CD8-positive, alpha-beta memory T cell (primary cell): ENCODE results near the gene COL24A1. TPM values are rescaled to one million over a fixed set of nuclear protein-coding genes. Genes with fewer than 3 reads are reported as not detected.
"Not testable (repeated sequence)": the region's sequence is repeated elsewhere in the genome, so short reads cannot be mapped to it uniquely, and the experiment has no call there.

Source experiments
- CTCF ChIA-PET: fragments of 350-600 bp; sonication (Branson Sonifier 250); formaldehyde crosslinking; loops from one replicate; lab custom pipeline; 2021; ENCODE audit warnings: antibody characterized with exemption; lab: Charles Lee
- POLR2A ChIA-PET: fragments of 350-600 bp; sonication (Branson Sonifier 250); formaldehyde crosslinking; loops from one replicate; lab custom pipeline; 2021; ENCODE audit warnings: antibody characterized with exemption; lab: Charles Lee
- DNase-seq, 5 donors: peaks; one replicate each; pipeline versions ENCODE4 v3.0.0 to v3.0.0-alpha.2; 2020 to 2022; ENCODE audit warnings: mixed read lengths in 1 of 5
- H3K27ac ChIP-seq: one replicate; pipeline ENCODE4 v1.7.0; 2013; ENCODE audit warnings: low read depth, mild to moderate bottlenecking, low read length, moderate library complexity
- H3K27me3 ChIP-seq: 2 replicates; pipeline ENCODE4 v1.7.0; 2013; ENCODE audit warnings: low read length, mild to moderate bottlenecking; ENCODE audit not compliant: insufficient read depth, poor library complexity, severe bottlenecking
- H3K36me3 ChIP-seq: 2 replicates; pipeline ENCODE4 v1.7.0; 2013; ENCODE audit warnings: mild to moderate bottlenecking, low read length, moderate library complexity; ENCODE audit not compliant: insufficient read depth
- H3K4me1 ChIP-seq: 2 replicates; pipeline ENCODE4 v1.7.0; 2013; ENCODE audit warnings: mild to moderate bottlenecking, low read length, moderate library complexity; ENCODE audit not compliant: insufficient read depth
- H3K4me3 ChIP-seq: 2 replicates; pipeline ENCODE4 v1.7.0; 2013; ENCODE audit warnings: mild to moderate bottlenecking, low read length
- H3K9me3 ChIP-seq: 2 replicates; pipeline ENCODE4 v1.7.0; 2013; ENCODE audit warnings: mild to moderate bottlenecking, low read length
- H3K27ac Mint-ChIP-seq, 8 donors: one replicate each; pipeline ENCODE4 v1.8.0; 2020 to 2021; ENCODE audit warnings: mixed read lengths in 8 of 8, mild to moderate bottlenecking in 6 of 8, inconsistent platforms in 3 of 8, moderate library complexity in 3 of 8
- H3K27me3 Mint-ChIP-seq, 2 donors: one replicate each; pipeline ENCODE4 v1.8.0; 2020 to 2021; ENCODE audit warnings: mixed read lengths in 2 of 2, mild to moderate bottlenecking in 1 of 2, moderate library complexity in 1 of 2
- H3K36me3 Mint-ChIP-seq, 3 donors: one replicate each; pipeline ENCODE4 v1.8.0; 2020 to 2021; ENCODE audit warnings: mixed read lengths in 3 of 3, inconsistent platforms in 1 of 3, mild to moderate bottlenecking in 1 of 3
- H3K4me1 Mint-ChIP-seq, 3 donors: one replicate each; pipeline ENCODE4 v1.8.0; 2020 to 2021; ENCODE audit warnings: mixed read lengths in 3 of 3, inconsistent platforms in 1 of 3, mild to moderate bottlenecking in 1 of 3
- H3K4me3 Mint-ChIP-seq, 7 donors: one replicate each; pipeline ENCODE4 v1.8.0; 2020 to 2021; ENCODE audit warnings: mixed read lengths in 7 of 7, mild to moderate bottlenecking in 6 of 7, moderate library complexity in 4 of 7, inconsistent platforms in 2 of 7
- H3K9me3 Mint-ChIP-seq, 5 donors: one replicate each; pipeline ENCODE4 v1.8.0; 2020 to 2022; ENCODE audit warnings: mixed read lengths in 5 of 5, mild to moderate bottlenecking in 3 of 5, moderate library complexity in 2 of 5, inconsistent platforms in 1 of 5
- polyA plus RNA-seq: library from polyadenylated mRNA; unstranded; fragments of 300-500 nt; fragmentation: Illumina TruSeq; gene quantifications from one replicate; pipeline ENCODE4 v1.2.3, GENCODE V29; 2021
- total RNA-seq, 2 experiments: library from RNA; stranded (reverse); gene quantifications; one replicate each; pipeline ENCODE4 v1.2.3, GENCODE V29; 2021

Gene COL24A1
- total and polyA plus RNA-seq, 3 experiments from 2014 or later: not detected

- no peaks in the 10 kb centered on the region for H3K27me3 ChIP-seq
- H3K4me1 ChIP-seq: no peaks in the 10 kb centered on the region
- no peaks in the 10 kb centered on the region for H3K36me3 ChIP-seq
- Mint-ChIP-seq H3K4me1 (no peaks in the 10 kb centered on the region), H3K27me3 (no peaks in the 10 kb centered on the region), H3K36me3 (no peaks in the 10 kb centered on the region), H3K4me3 (no peak overlapping the region), H3K9me3 (no peaks in the 10 kb centered on the region), H3K27ac (no peak overlapping the region)
- no peak overlapping the region for H3K27ac ChIP-seq
- ChIA-PET POLR2A (no interaction called here), CTCF (no interaction called here)
- H3K4me3 ChIP-seq: no peak overlapping the region
- H3K9me3 ChIP-seq: no peaks in the 10 kb centered on the region
- DNase-seq: no peak
Observed at GRCh38 chr1:85991261-85991660, 165.3 kb downstream of the COL24A1 start.

- no peaks in the 10 kb centered on the region for H3K36me3 Mint-ChIP-seq
- Histone ChIP-seq H3K36me3 (no peaks in the 10 kb centered on the region), H3K9me3 (no peaks in the 10 kb centered on the region), H3K27ac (no peak overlapping the region), H3K4me3 (no peak overlapping the region), H3K4me1 (no peaks in the 10 kb centered on the region), H3K27me3 (no peaks in the 10 kb centered on the region)
- no peak for DNase-seq
- H3K4me1 Mint-ChIP-seq: no peaks in the 10 kb centered on the region
- no peaks in the 10 kb centered on the region for H3K27me3 Mint-ChIP-seq
- H3K27ac Mint-ChIP-seq: no peak overlapping the region
- no peak overlapping the region for H3K4me3 Mint-ChIP-seq
- POLR2A ChIA-PET: no interaction called here
- H3K9me3 Mint-ChIP-seq: peaks cover 0 to 5% (median 2%) of the 10 kb centered on the region in 5 donors
- CTCF ChIA-PET: no interaction called here
Observed at GRCh38 chr1:85984636-85985035, 171.9 kb downstream of the COL24A1 start.

- H3K27ac ChIP-seq: no peak overlapping the region
- Mint-ChIP-seq H3K27ac (no peak overlapping the region), H3K4me3 (no peak overlapping the region), H3K4me1 (no peaks in the 10 kb centered on the region), H3K9me3 (peaks cover 0 to 18% (median 4%) of the 10 kb centered on the region in 5 donors), H3K27me3 (no peaks in the 10 kb centered on the region), H3K36me3 (no peaks in the 10 kb centered on the region)
- H3K9me3 ChIP-seq: no peaks in the 10 kb centered on the region
- H3K4me1 ChIP-seq: no peaks in the 10 kb centered on the region
- no peaks in the 10 kb centered on the region for H3K27me3 ChIP-seq
- POLR2A ChIA-PET: no interaction called here
- no peaks in the 10 kb centered on the region for H3K36me3 ChIP-seq
- H3K4me3 ChIP-seq: no peak overlapping the region
- CTCF ChIA-PET: no interaction called here
- no peak for DNase-seq
Observed at GRCh38 chr1:85983316-85983715, 173.3 kb downstream of the COL24A1 start.

DNA sequence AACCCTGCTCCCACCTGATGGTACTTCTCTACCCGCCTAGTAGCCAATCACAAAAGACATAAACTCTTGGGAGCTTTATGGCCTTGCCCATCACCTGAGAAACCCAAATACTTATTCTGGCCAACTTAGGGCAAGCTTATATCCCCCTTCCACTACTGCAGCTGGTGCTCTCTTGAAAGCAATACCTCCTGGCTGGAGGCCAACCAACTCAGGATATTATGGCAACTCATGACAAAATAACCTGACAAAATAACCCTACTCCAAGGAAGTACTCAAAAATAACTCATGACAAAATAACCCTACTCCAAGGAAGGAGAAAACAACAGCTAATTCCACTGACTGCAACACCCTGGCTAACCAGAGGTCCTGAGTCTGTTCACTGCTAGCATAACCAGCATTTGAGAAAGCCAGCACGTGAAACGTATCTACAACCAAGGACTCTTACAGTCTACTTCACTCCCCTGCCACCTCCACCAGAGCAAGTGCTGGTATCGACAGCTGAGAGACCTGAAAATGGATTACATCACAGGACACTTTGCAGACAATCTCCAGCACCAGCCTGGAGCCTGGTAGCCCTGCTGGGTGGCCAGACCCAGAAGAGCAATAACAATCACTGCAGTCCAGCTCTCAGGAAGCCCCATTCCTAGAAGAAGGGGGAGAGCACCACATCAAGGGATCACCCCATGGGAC, 179.9 kb downstream of the COL24A1 start:
- Mint-ChIP-seq H3K4me3 (no peak overlapping the region), H3K27me3 (no peaks in the 10 kb centered on the region), H3K36me3 (no peaks in the 10 kb centered on the region), H3K27ac (no peak overlapping the region), H3K4me1 (no peaks in the 10 kb centered on the region), H3K9me3 (peaks cover 0 to 30% (median 7%) of the 10 kb centered on the region in 5 donors)
- H3K36me3 ChIP-seq: no peaks in the 10 kb centered on the region
- ChIA-PET POLR2A (no interaction called here), CTCF (no interaction called here)
- H3K27me3 ChIP-seq: no peaks in the 10 kb centered on the region
- no peaks in the 10 kb centered on the region for H3K9me3 ChIP-seq
- H3K27ac ChIP-seq: no peak overlapping the region
- no peaks in the 10 kb centered on the region for H3K4me1 ChIP-seq
- no peak overlapping the region for H3K4me3 ChIP-seq
- no peak for DNase-seq

GRCh38 chr1:85975912-85976371, 180.6 kb downstream of the COL24A1 start:
- Histone ChIP-seq H3K27me3 (no peaks in the 10 kb centered on the region), H3K36me3 (no peaks in the 10 kb centered on the region), H3K9me3 (no peaks in the 10 kb centered on the region), H3K4me1 (no peaks in the 10 kb centered on the region), H3K4me3 (no peak overlapping the region), H3K27ac (no peak overlapping the region)
- H3K4me1 Mint-ChIP-seq: no peaks in the 10 kb centered on the region
- H3K4me3 Mint-ChIP-seq: no peak overlapping the region
- no peaks in the 10 kb centered on the region for H3K27me3 Mint-ChIP-seq
- CTCF ChIA-PET: no interaction called here
- DNase-seq: no peak
- POLR2A ChIA-PET: no interaction called here
- peaks cover 0 to 30% (median 7%) of the 10 kb centered on the region in 5 donors for H3K9me3 Mint-ChIP-seq
- no peaks in the 10 kb centered on the region for H3K36me3 Mint-ChIP-seq
- no peak overlapping the region for H3K27ac Mint-ChIP-seq

DNA sequence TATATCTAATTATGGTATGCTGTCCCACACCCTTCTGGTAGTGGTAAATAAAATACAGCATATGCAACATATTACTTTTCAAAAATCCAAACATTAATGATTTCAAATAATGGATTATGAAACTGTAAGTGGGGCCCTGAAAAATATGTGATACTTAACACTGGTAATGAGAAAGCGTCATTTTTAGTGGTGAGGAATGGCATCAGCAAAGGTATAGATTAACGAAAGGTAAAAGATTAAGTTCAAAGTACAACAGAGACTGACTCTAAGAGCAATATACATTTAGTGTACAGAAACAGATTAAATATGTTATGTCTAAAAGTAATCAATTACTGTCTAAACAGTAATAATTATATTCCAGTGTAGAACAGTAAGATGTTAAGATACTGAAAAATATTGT, 194.1 kb downstream of the COL24A1 start:
- Histone ChIP-seq H3K36me3 (no peaks in the 10 kb centered on the region), H3K27ac (no peak overlapping the region), H3K27me3 (no peaks in the 10 kb centered on the region), H3K9me3 (no peaks in the 10 kb centered on the region), H3K4me1 (no peaks in the 10 kb centered on the region), H3K4me3 (no peak overlapping the region)
- CTCF ChIA-PET: no interaction called here
- DNase-seq: no peak
- Mint-ChIP-seq H3K36me3 (no peaks in the 10 kb centered on the region), H3K27ac (no peak overlapping the region), H3K4me1 (no peaks in the 10 kb centered on the region), H3K27me3 (no peaks in the 10 kb centered on the region), H3K9me3 (no peaks in the 10 kb centered on the region), H3K4me3 (no peak overlapping the region)
- POLR2A ChIA-PET: no interaction called here

DNA sequence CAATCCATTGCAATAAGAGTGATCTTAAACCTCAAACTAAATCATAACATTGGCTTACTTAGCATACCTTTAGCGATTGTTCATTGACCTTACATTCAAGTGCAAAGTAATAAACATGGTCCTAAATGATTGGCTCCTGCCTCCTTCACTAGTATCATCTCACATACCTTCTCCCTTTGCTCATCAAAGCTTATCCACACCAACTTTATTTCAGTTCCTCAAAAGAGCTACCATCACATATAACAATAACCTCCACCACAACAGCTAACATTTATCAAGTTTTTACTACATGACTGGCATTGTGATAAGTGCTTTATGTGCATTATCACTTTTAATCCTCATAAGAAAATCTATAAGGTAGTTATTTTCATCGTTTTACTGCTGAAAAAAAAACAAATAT, 198.8 kb downstream of the COL24A1 start:
- Histone ChIP-seq H3K27me3 (no peaks in the 10 kb centered on the region), H3K36me3 (no peaks in the 10 kb centered on the region), H3K27ac (no peak overlapping the region), H3K4me1 (no peaks in the 10 kb centered on the region), H3K9me3 (no peaks in the 10 kb centered on the region), H3K4me3 (no peak overlapping the region)
- H3K4me3 Mint-ChIP-seq: no peak overlapping the region
- no peak for DNase-seq
- H3K4me1 Mint-ChIP-seq: no peaks in the 10 kb centered on the region
- no peaks in the 10 kb centered on the region for H3K36me3 Mint-ChIP-seq
- no peaks in the 10 kb centered on the region for H3K9me3 Mint-ChIP-seq
- H3K27me3 Mint-ChIP-seq: no peaks in the 10 kb centered on the region
- no peak overlapping the region for H3K27ac Mint-ChIP-seq
- ChIA-PET POLR2A (no interaction called here), CTCF (no interaction called here)

GRCh38 chr1:85955218-85955617, 201.4 kb downstream of the COL24A1 start:
- H3K36me3 Mint-ChIP-seq, H3K27ac ChIP-seq, H3K27me3 Mint-ChIP-seq, H3K9me3 Mint-ChIP-seq, H3K27ac Mint-ChIP-seq, H3K4me1 ChIP-seq, H3K4me3 Mint-ChIP-seq, DNase-seq, POLR2A ChIA-PET, H3K27me3 ChIP-seq, H3K9me3 ChIP-seq, H3K4me1 Mint-ChIP-seq, H3K36me3 ChIP-seq, H3K4me3 ChIP-seq, CTCF ChIA-PET: not testable (repeated sequence)
